A549 (cell line): Measurements from ENCODE around the gene DYNLRB1. TPM values are rescaled to one million over a fixed set of nuclear protein-coding genes. Genes with fewer than 3 reads are reported as not detected.

Experiments used
- ATAC-seq, 2 experiments: fragments of 200-7000 bp in 1 of 2; fragments of >200 bp in 1 of 2; cut with Nextera tagmentation in 1 of 2; cut with Tn5 transposase in 1 of 2; 3 replicates each; pipeline versions ENCODE4 v1.8.0 to v1.9.1; 2018 to 2020; ENCODE audit warnings: mild to moderate bottlenecking in 1 of 2, moderate library complexity in 1 of 2
- CTCF ChIA-PET: fragments of 300-600 bp; sonication (Branson Sonifier 250); formaldehyde crosslinking; extraction: SDS; loops from one replicate; lab custom pipeline; 2021; ENCODE audit warnings: antibody characterized with exemption, inconsistent platforms; lab: Yijun Ruan, JAX
- POLR2A ChIA-PET: fragments of 350-600 bp; formaldehyde crosslinking; extraction: SDS; loops from one replicate; lab custom pipeline; 2021; ENCODE audit warnings: antibody characterized with exemption, inconsistent platforms; lab: Yijun Ruan, JAX
- DNase-seq, 2 experiments: peaks; one replicate each; pipeline versions ENCODE4 v3.0.0 to v3.0.0-alpha.2; 2011 to 2016; ENCODE audit warnings: low read depth in 1 of 2, low spot score in 1 of 2
- FAIRE-seq: peaks from 2 replicates; lab custom pipeline; 2011; peaks lifted over from hg19 to GRCh38; lab: Jason Lieb, UNC
- H3K27ac ChIP-seq, 2 experiments: fragments of >200 bp; sonication (Bioruptor Twin); formaldehyde crosslinking; 3 replicates each; pipeline ENCODE4 v1.5.1; 2016 to 2017
- H3K4me1 ChIP-seq: fragments of >200 bp; sonication (Bioruptor Twin); formaldehyde crosslinking; 3 replicates; pipeline ENCODE4 v1.6.1; 2016
- H3K4me2 ChIP-seq: fragments of >200 bp; sonication (Bioruptor Twin); formaldehyde crosslinking; 3 replicates; pipeline ENCODE4 v1.6.1; 2016
- H3K4me3 ChIP-seq: fragments of >200 bp; sonication (Bioruptor Twin); formaldehyde crosslinking; 3 replicates; pipeline ENCODE4 v1.5.1; 2016
- H3K9me3 ChIP-seq: fragments of >200 bp; sonication (Bioruptor Twin); formaldehyde crosslinking; 3 replicates; pipeline ENCODE4 v1.6.1; 2016
- CEBPB ChIP-seq, 2 experiments: fragments of >200 bp in 1 of 2; sonication (Bioruptor Twin) in 1 of 2; formaldehyde crosslinking in 1 of 2; IDR thresholded peaks; 2 replicates each; pipeline ENCODE4 v1.6.1; 2012 to 2016
- ESRRA ChIP-seq: fragments of 150-350 bp; IDR thresholded peaks from 2 replicates; pipeline ENCODE4 v1.6.1; 2014; ENCODE audit warnings: mild to moderate bottlenecking, low read length, borderline replicate concordance
- FOSL2 ChIP-seq, 2 experiments: fragments of 450-650 bp in 1 of 2; fragments of >200 bp in 1 of 2; sonication (Bioruptor Twin) in 1 of 2; formaldehyde crosslinking; IDR thresholded peaks; 2 replicates each; pipeline versions ENCODE4 v1.5.0 to v1.6.1; 2016 to 2020; ENCODE audit warnings: mild to moderate bottlenecking in 1 of 2, moderate library complexity in 1 of 2
- GATA3 ChIP-seq: IDR thresholded peaks from 2 replicates; pipeline ENCODE4 v1.6.1; 2012; ENCODE audit warnings: borderline replicate concordance
- HEYL ChIP-seq: fragments of 250-450 bp; sonication (Bioruptor Pico); IDR thresholded peaks from 2 replicates; pipeline ENCODE4 v1.8.0; 2021; ENCODE audit warnings: mild to moderate bottlenecking, moderate library complexity
- HOXB5 ChIP-seq: fragments of 250-450 bp; sonication (Bioruptor Pico); IDR thresholded peaks from 2 replicates; pipeline ENCODE4 v1.5.0; 2020; ENCODE audit warnings: mild to moderate bottlenecking, moderate library complexity
- JUNB ChIP-seq: fragments of >200 bp; sonication (Bioruptor Twin); formaldehyde crosslinking; IDR thresholded peaks from 2 replicates; pipeline ENCODE4 v1.6.1; 2016
- MAFK ChIP-seq: fragments of 450-650 bp; IDR thresholded peaks from 2 replicates; pipeline ENCODE4 v1.6.1; 2014; ENCODE audit not compliant: partially characterized antibody
- NR3C1 ChIP-seq: fragments of >200 bp; sonication (Bioruptor Twin); formaldehyde crosslinking; IDR thresholded peaks from 3 replicates; pipeline ENCODE4 v1.6.1; 2017
- POLR2AphosphoS2 ChIP-seq: conservative IDR thresholded peaks from 2 replicates; pipeline ENCODE4 v1.6.1; 2012; ENCODE audit warnings: low read length, improper control_type of control experiment, inconsistent platforms
- RAD21 ChIP-seq, 2 experiments: fragments of >200 bp in 1 of 2; sonication (Bioruptor Twin) in 1 of 2; formaldehyde crosslinking in 1 of 2; IDR thresholded peaks in 1 of 2; conservative IDR thresholded peaks in 1 of 2; 2 replicates in 1 of 2; 3 replicates in 1 of 2; pipeline ENCODE4 v1.6.1; 2012 to 2018; ENCODE audit warnings: inconsistent platforms in 1 of 2
- RARB ChIP-seq: fragments of 250-450 bp; sonication (Bioruptor Pico); IDR thresholded peaks from 2 replicates; pipeline ENCODE4 v1.8.0; 2021; ENCODE audit warnings: mild to moderate bottlenecking, moderate library complexity
- RNF2 ChIP-seq: fragments of 200-600 bp; sonication (generic); IDR thresholded peaks from 2 replicates; pipeline ENCODE4 v1.6.1; 2016; ENCODE audit warnings: low read depth, mild to moderate bottlenecking, antibody characterized with exemption, moderate library complexity, borderline replicate concordance
- SMC3 ChIP-seq: fragments of >200 bp; sonication (Bioruptor Twin); formaldehyde crosslinking; IDR thresholded peaks from 3 replicates; pipeline ENCODE4 v1.6.1; 2018; ENCODE audit warnings: inconsistent platforms
- TP53 ChIP-seq: fragments of 250-450 bp; sonication (Bioruptor Pico); IDR thresholded peaks from 2 replicates; pipeline ENCODE4 v1.5.0; 2021; ENCODE audit warnings: mild to moderate bottlenecking, moderate library complexity
- ZSCAN20 ChIP-seq: fragments of 250-450 bp; sonication (Bioruptor Pico); IDR thresholded peaks from 2 replicates; pipeline ENCODE4 v1.8.0; 2022; ENCODE audit warnings: mild to moderate bottlenecking, moderate library complexity
- WGBS: methylation state at CpG from one replicate; pipeline ENCODE4 v1.1.6; 2017; ENCODE audit errors: missing lambda C conversion rate; 5-methylcytosine and 5-hydroxymethylcytosine counted together
- polyA plus RNA-seq, 4 experiments: library from polyadenylated mRNA; depleted of rRNA in 3 of 4; stranded (reverse); fragments of >200 nt; fragmentation: RNase III in 1 of 4; extraction: RNeasy Plus Mini Kit Qiagen cat#74134 plus additional on column Dnase treatment in 1 of 4; gene quantifications; 2 replicates in 3 of 4; 3 replicates in 1 of 4; pipeline ENCODE4 v1.2.3, GENCODE V29; 2011 to 2017
- TF ChIP-seq, protein P1 (sequence below): fragments of 250-450 bp; sonication (Bioruptor Pico); IDR thresholded peaks from 2 replicates; pipeline ENCODE4 v1.5.0; 2021; ENCODE audit warnings: mild to moderate bottlenecking, moderate library complexity, borderline replicate concordance
- TF ChIP-seq, protein P2 (sequence below): fragments of 150-350 bp; IDR thresholded peaks from 2 replicates; pipeline ENCODE4 v1.6.1; 2014; ENCODE audit warnings: low read depth, mild to moderate bottlenecking, low read length
- TF ChIP-seq, protein P3 (sequence below): IDR thresholded peaks from 2 replicates; pipeline ENCODE4 v1.6.1; 2012; ENCODE audit warnings: low read depth, borderline replicate concordance
- TF ChIP-seq, protein P4 (sequence below): fragments of >200 bp; sonication (Bioruptor Twin); formaldehyde crosslinking; IDR thresholded peaks from 3 replicates; pipeline ENCODE4 v1.5.1; 2016
- TF ChIP-seq, protein P5 (sequence below): fragments of >200 bp; sonication (Bioruptor Twin); formaldehyde crosslinking; IDR thresholded peaks from 2 replicates; pipeline ENCODE4 v1.6.1; 2016

Gene DYNLRB1
- polyA plus RNA-seq, 2 of the 4 experiments (the other 2 are of a cell fraction), result 148 to 211 TPM

GRCh38 chr20:34578025-34578424 is 61.8 kb downstream of the DYNLRB1 start:
- 50% methylated on average over 2 of the region's 2 CpGs for WGBS
- Histone ChIP-seq H3K4me3 (no peak overlapping the region), H3K27ac (no peak overlapping the region), H3K9me3 (no peaks in the 10 kb centered on the region), H3K4me2 (no peak overlapping the region), H3K4me1 (peaks cover 9% of the 10 kb centered on the region; the same call in 2 of the 3 replicates)
- DNase-seq (no peak), ATAC-seq (no peak), FAIRE-seq (no peak)
- ChIA-PET POLR2A (interaction anchor here (0.5 to 1.1 kb wide), 2 partner anchors 20 to 138 kb away, joined by 3 read pairs; partner anchors contain the start of gene MAP1LC3A), CTCF (interaction anchor here (0.6 to 7.7 kb wide), 15 partner anchors 9 to 399 kb away, joined by 3 to 108 read pairs (median 4); partner anchors contain the start of gene TP53INP2)
- TF ChIP-seq RARB (CRISPR knock-in tag), result no peak
- no peak for TF ChIP-seq MAFK
- TF ChIP-seq GATA3, result no peak
- TF ChIP-seq RAD21 (conservative IDR thresholded peaks at IDR 0.05 in 1 of 2, IDR thresholded peaks at IDR 0.05 in 1 of 2), result no peak
- no peak for TF ChIP-seq POLR2AphosphoS2
- TF ChIP-seq, protein P1, sequence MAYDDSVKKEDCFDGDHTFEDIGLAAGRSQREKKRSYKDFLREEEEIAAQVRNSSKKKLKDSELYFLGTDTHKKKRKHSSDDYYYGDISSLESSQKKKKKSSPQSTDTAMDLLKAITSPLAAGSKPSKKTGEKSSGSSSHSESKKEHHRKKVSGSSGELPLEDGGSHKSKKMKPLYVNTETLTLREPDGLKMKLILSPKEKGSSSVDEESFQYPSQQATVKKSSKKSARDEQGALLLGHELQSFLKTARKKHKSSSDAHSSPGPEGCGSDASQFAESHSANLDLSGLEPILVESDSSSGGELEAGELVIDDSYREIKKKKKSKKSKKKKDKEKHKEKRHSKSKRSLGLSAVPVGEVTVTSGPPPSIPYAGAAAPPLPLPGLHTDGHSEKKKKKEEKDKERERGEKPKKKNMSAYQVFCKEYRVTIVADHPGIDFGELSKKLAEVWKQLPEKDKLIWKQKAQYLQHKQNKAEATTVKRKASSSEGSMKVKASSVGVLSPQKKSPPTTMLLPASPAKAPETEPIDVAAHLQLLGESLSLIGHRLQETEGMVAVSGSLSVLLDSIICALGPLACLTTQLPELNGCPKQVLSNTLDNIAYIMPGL (CRISPR knock-in tag), result no peak
- no peak for TF ChIP-seq CEBPB (IDR thresholded peaks at IDR 0.05)
- TF ChIP-seq, protein P2, sequence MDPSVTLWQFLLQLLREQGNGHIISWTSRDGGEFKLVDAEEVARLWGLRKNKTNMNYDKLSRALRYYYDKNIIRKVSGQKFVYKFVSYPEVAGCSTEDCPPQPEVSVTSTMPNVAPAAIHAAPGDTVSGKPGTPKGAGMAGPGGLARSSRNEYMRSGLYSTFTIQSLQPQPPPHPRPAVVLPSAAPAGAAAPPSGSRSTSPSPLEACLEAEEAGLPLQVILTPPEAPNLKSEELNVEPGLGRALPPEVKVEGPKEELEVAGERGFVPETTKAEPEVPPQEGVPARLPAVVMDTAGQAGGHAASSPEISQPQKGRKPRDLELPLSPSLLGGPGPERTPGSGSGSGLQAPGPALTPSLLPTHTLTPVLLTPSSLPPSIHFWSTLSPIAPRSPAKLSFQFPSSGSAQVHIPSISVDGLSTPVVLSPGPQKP, result no peak

DNA sequence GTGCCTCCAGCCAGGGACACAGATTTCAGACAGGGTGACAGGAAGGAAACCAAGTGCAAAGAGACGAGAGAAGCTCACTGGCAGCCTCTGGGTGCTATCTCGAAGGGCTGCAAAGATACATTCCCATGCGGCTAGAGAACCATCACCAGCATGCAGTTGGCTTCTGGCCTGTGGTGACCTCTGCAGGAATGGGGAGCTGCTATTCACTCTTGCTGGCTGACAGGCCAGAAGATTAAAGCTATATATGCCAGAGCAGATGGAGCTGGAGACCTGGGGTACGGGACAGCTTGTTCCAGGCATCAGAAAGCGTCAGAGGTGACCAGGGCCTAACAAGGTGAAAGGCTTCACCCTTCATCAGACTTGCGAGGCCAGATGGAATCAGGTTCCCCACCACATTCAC is 62.3 kb downstream of the DYNLRB1 start:
- CTCF ChIA-PET, result interaction anchor here (0.6 to 7.7 kb wide), 22 partner anchors 8 to 388 kb away, joined by 3 to 108 read pairs (median 4); partner anchors contain the start of gene TP53INP2
- Histone ChIP-seq H3K4me3 (no peak overlapping the region), H3K9me3 (no peaks in the 10 kb centered on the region), H3K4me2 (no peak overlapping the region), H3K4me1 (peaks cover 14% of the 10 kb centered on the region; the same call in 2 of the 3 replicates), H3K27ac (no peak overlapping the region)
- FAIRE-seq (no peak), DNase-seq (no peak), ATAC-seq (no peak)
- WGBS, result 91% methylated on average over 6 of the region's 6 CpGs
- POLR2A ChIA-PET, result interaction anchor here (0.5 to 1.2 kb wide), 3 partner anchors 20 to 138 kb away, joined by 3 read pairs; partner anchors contain the start of gene MAP1LC3A
- TF ChIP-seq POLR2AphosphoS2 (no peak), RAD21 (conservative IDR thresholded peaks at IDR 0.05 in 1 of 2, IDR thresholded peaks at IDR 0.05 in 1 of 2) (no peak), HOXB5 (CRISPR knock-in tag) (no peak)
- TF ChIP-seq, protein P3, sequence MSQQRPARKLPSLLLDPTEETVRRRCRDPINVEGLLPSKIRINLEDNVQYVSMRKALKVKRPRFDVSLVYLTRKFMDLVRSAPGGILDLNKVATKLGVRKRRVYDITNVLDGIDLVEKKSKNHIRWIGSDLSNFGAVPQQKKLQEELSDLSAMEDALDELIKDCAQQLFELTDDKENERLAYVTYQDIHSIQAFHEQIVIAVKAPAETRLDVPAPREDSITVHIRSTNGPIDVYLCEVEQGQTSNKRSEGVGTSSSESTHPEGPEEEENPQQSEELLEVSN, result no peak

- FAIRE-seq (no peak), DNase-seq (peak in 1 of 2 experiments; percentile 69), ATAC-seq (peak; percentile 91 to 96)
- H3K4me2 ChIP-seq, result no peak overlapping the region
- no peak overlapping the region for H3K27ac ChIP-seq
- POLR2A ChIA-PET, result interaction anchor here (1.1 to 1.2 kb wide), 2 partner anchors 21 to 126 kb away, joined by 3 read pairs; partner anchors contain the start of gene MAP1LC3A
- peaks cover 15% of the 10 kb centered on the region; the same call in 2 of the 3 replicates for H3K4me1 ChIP-seq
- WGBS, result 53% methylated on average over 11 of the region's 11 CpGs
- no peak overlapping the region for H3K4me3 ChIP-seq
- CTCF ChIA-PET, result interaction anchor here (0.6 to 7.7 kb wide), 35 partner anchors 10 to 617 kb away, joined by 3 to 108 read pairs (median 4); partner anchors contain the start of gene TP53INP2
- H3K9me3 ChIP-seq, result no peaks in the 10 kb centered on the region
- TF ChIP-seq, protein P2, result no peak
- TF ChIP-seq HOXB5 (CRISPR knock-in tag) (no peak), FOSL2 (IDR thresholded peaks at IDR 0.05) (peak; percentile 84), FOSL2 (CRISPR knock-in tag; IDR thresholded peaks at IDR 0.05) (peak; percentile 97), HEYL (no peak), MAFK (no peak), ZSCAN20 (no peak), CEBPB (IDR thresholded peaks at IDR 0.05) (no peak), RNF2 (no peak), NR3C1 (no peak), JUNB (0 out of 2 replicates have a peak, but pooled peaks have one; percentile 31), POLR2AphosphoS2 (no peak), ESRRA (no peak), TP53 (no peak), RAD21 (conservative IDR thresholded peaks at IDR 0.05 in 1 of 2, IDR thresholded peaks at IDR 0.05 in 1 of 2) (peak; percentile 93 to 94), SMC3 (peak; percentile 92)
- TF ChIP-seq, protein P4, sequence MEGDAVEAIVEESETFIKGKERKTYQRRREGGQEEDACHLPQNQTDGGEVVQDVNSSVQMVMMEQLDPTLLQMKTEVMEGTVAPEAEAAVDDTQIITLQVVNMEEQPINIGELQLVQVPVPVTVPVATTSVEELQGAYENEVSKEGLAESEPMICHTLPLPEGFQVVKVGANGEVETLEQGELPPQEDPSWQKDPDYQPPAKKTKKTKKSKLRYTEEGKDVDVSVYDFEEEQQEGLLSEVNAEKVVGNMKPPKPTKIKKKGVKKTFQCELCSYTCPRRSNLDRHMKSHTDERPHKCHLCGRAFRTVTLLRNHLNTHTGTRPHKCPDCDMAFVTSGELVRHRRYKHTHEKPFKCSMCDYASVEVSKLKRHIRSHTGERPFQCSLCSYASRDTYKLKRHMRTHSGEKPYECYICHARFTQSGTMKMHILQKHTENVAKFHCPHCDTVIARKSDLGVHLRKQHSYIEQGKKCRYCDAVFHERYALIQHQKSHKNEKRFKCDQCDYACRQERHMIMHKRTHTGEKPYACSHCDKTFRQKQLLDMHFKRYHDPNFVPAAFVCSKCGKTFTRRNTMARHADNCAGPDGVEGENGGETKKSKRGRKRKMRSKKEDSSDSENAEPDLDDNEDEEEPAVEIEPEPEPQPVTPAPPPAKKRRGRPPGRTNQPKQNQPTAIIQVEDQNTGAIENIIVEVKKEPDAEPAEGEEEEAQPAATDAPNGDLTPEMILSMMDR, result peak; percentile 82
- TF ChIP-seq, protein P5, sequence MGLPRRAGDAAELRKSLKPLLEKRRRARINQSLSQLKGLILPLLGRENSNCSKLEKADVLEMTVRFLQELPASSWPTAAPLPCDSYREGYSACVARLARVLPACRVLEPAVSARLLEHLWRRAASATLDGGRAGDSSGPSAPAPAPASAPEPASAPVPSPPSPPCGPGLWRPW, result no peak
Measured at GRCh38 chr20:34579191-34579978, 63.2 kb downstream of the DYNLRB1 start.
